OCI-LY1 (cell line): ENCODE results near the gene MAP7D1.

Source experiments
- CTCF ChIP-seq: fragments of 200-600 bp; sonication (generic), shearing (Covaris generic); IDR thresholded peaks from 2 replicates; pipeline ENCODE4 v1.5.1; 2017; ENCODE audit warnings: mild to moderate bottlenecking, antibody characterized with exemption, low read length, moderate library complexity, mixed read lengths
- EZH2 ChIP-seq: fragments of 200-600 bp; sonication (generic), shearing (Covaris generic); IDR thresholded peaks from 2 replicates; pipeline ENCODE4 v1.8.0; 2017; ENCODE audit warnings: borderline replicate concordance, mixed run types, mild to moderate bottlenecking, antibody characterized with exemption, low read length, moderate library complexity, mixed read lengths

- no peak for TF ChIP-seq CTCF
- TF ChIP-seq EZH2, result no peak
Measured at GRCh38 chr1:36107394-36107793, 48.6 kb upstream of the MAP7D1 start.
